ENCODE measurements around the gene SLC7A10. TPM values are rescaled to one million over a fixed set of nuclear protein-coding genes. Genes with fewer than 3 reads are reported as not detected.

Gene SLC7A10
- polyA plus RNA-seq, 1 donor from 2014 or later, result not detected

GRCh38 chr19:33206261-33207039 lies 19.2 kb downstream of the SLC7A10 start:
- Histone ChIP-seq H3K9me3 (ENCODE audit: low read length) (no peaks in the 10 kb centered on the region), H3K27me3 (ENCODE audit: insufficient read depth, low read depth, low read length) (no peaks in the 10 kb centered on the region), H3K36me3 (ENCODE audit: insufficient read depth, low read length) (peaks cover 6% of the 10 kb centered on the region), H3K9me2 (ENCODE audit: insufficient read depth, low read length) (no peaks in the 10 kb centered on the region), H3K4me3 (ENCODE audit: low read length) (no peak overlapping the region), H2AFZ (ENCODE audit: low read depth, low read length) (no peak overlapping the region), H3K4me2 (ENCODE audit: low read length) (no peak overlapping the region), H3K79me2 (replicated peaks; ENCODE audit: insufficient read depth, low read length) (no peaks in the 10 kb centered on the region), H4K20me1 (ENCODE audit: insufficient read depth) (no peaks in the 10 kb centered on the region), H3F3A (ENCODE audit: insufficient read depth, low read length, poor library complexity, severe bottlenecking) (no peaks in the 10 kb centered on the region), H3K27ac (ENCODE audit: low read length) (no peak overlapping the region), H3K9ac (ENCODE audit: low read length) (no peak overlapping the region)
- no peak for TF ChIP-seq MXI1 (conservative IDR thresholded peaks at IDR 0.05; ENCODE audit: poor library complexity, severe bottlenecking)
- no peak for TF ChIP-seq POLR2AphosphoS5 (IDR thresholded peaks at IDR 0.05)
- no peak for TF ChIP-seq EP300 (conservative IDR thresholded peaks at IDR 0.05; ENCODE audit: poor library complexity, severe bottlenecking)
- no peak for TF ChIP-seq EZH2 (IDR thresholded peaks at IDR 0.05; ENCODE audit: borderline replicate concordance, insufficient read depth, low read length, poor library complexity, severe bottlenecking)
- TF ChIP-seq CTCF (IDR thresholded peaks at IDR 0.05; ENCODE audit: poor library complexity, severe bottlenecking), result no peak
- TF ChIP-seq TAF1 (IDR thresholded peaks at IDR 0.05; ENCODE audit: low read depth), result no peak
- TF ChIP-seq RAD21 (conservative IDR thresholded peaks at IDR 0.05), result no peak
- no peak for TF ChIP-seq REST (IDR thresholded peaks at IDR 0.05; ENCODE audit: borderline replicate concordance)
- no peak for TF ChIP-seq SMC3 (conservative IDR thresholded peaks at IDR 0.05; ENCODE audit: poor library complexity)

- H3K4me3 ChIP-seq (ENCODE audit: low read length), result no peak overlapping the region
- no peaks in the 10 kb centered on the region for H3K79me2 ChIP-seq (replicated peaks; ENCODE audit: insufficient read depth, low read length)
- H3F3A ChIP-seq (ENCODE audit: insufficient read depth, low read length, poor library complexity, severe bottlenecking), result no peaks in the 10 kb centered on the region
- no peak overlapping the region for H3K27ac ChIP-seq (ENCODE audit: low read length)
- H3K9ac ChIP-seq (ENCODE audit: low read length), result no peak overlapping the region
- H3K27me3 ChIP-seq (ENCODE audit: insufficient read depth, low read depth, low read length), result no peaks in the 10 kb centered on the region
- no peak overlapping the region for H2AFZ ChIP-seq (ENCODE audit: low read depth, low read length)
- TF ChIP-seq CTCF (IDR thresholded peaks at IDR 0.05; ENCODE audit: poor library complexity, severe bottlenecking) (no peak), MXI1 (conservative IDR thresholded peaks at IDR 0.05; ENCODE audit: poor library complexity, severe bottlenecking) (no peak), SMC3 (conservative IDR thresholded peaks at IDR 0.05; ENCODE audit: poor library complexity) (no peak), EP300 (conservative IDR thresholded peaks at IDR 0.05; ENCODE audit: poor library complexity, severe bottlenecking) (no peak), EZH2 (IDR thresholded peaks at IDR 0.05; ENCODE audit: borderline replicate concordance, insufficient read depth, low read length, poor library complexity, severe bottlenecking) (no peak), TAF1 (IDR thresholded peaks at IDR 0.05; ENCODE audit: low read depth) (no peak), REST (IDR thresholded peaks at IDR 0.05; ENCODE audit: borderline replicate concordance) (no peak), RAD21 (conservative IDR thresholded peaks at IDR 0.05) (no peak), POLR2AphosphoS5 (IDR thresholded peaks at IDR 0.05) (no peak)
- H4K20me1 ChIP-seq (ENCODE audit: insufficient read depth), result no peaks in the 10 kb centered on the region
- no peak overlapping the region for H3K4me2 ChIP-seq (ENCODE audit: low read length)
- no peaks in the 10 kb centered on the region for H3K9me2 ChIP-seq (ENCODE audit: insufficient read depth, low read length)
- no peaks in the 10 kb centered on the region for H3K9me3 ChIP-seq (ENCODE audit: low read length)
- peaks cover 6% of the 10 kb centered on the region for H3K36me3 ChIP-seq (ENCODE audit: insufficient read depth, low read length)
These were observed 20.0 kb downstream of the SLC7A10 start for GRCh38 chr19:33205531-33206260.

Data from neural cell (in vitro differentiated cells).